ENCODE results near the gene PTGES2.
"Not testable (repeated sequence)": the region's sequence is repeated elsewhere in the genome, so short reads cannot be mapped to it uniquely, and the experiment has no call there.

Gene PTGES2

DNA sequence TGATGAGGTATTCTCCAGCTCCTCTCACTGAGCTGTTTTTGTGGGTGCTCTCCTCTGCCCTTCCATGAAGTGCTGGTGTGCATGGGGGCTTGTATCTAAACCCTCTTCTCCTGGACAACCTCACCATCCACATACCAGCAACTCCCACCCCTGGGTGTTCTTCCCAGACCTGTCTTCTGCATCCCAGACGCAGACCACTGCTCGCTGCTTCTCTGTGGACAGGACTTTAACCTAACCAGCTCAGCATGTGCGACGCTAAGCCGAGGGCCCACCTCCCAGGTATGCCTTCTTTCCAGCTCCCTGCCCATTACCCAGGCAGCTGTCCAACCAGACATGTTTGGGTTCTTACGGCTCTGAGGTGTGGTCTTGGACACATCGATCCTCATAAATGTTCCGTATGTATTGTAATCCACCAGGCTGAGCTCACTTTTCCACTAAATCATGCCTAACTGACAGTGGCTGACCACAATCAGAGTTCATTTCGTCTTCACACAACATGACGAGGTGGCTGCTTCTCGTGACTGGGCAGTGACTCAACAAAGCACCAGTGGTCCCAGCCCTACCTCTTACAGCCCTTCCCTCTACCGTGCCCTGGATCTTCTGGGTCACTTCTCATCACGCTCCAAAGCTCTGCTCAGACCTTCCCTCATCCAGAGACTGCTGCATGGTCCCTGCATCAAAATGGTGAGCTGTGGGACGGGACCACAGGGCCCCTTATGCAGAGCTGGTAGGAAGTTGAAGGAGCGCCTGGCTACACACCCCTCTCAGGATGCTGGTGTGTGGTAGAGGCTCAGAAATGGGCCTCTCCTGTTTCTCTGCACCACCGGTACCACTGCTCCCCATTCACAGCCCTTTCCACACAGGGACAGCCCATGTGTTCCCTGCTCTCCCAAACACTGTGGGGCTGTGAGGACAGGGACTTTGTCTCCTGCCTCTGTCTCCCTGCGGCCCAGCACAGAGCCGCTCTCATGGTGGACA is 9.6 kb upstream of the PTGES2 start:
- Mint-ChIP-seq H3K27ac (no peak overlapping the region), H3K4me3 (no peak overlapping the region), H3K27me3 (ENCODE audit: low read depth, poor library complexity) (peaks cover 30% of the 10 kb centered on the region), H3K9me3 (peaks cover 23% of the 10 kb centered on the region), H3K4me1 (peaks cover 53% of the 10 kb centered on the region), H3K36me3 (ENCODE audit: low read depth) (peaks cover 5% of the 10 kb centered on the region)
- TF ChIP-seq, protein P1, sequence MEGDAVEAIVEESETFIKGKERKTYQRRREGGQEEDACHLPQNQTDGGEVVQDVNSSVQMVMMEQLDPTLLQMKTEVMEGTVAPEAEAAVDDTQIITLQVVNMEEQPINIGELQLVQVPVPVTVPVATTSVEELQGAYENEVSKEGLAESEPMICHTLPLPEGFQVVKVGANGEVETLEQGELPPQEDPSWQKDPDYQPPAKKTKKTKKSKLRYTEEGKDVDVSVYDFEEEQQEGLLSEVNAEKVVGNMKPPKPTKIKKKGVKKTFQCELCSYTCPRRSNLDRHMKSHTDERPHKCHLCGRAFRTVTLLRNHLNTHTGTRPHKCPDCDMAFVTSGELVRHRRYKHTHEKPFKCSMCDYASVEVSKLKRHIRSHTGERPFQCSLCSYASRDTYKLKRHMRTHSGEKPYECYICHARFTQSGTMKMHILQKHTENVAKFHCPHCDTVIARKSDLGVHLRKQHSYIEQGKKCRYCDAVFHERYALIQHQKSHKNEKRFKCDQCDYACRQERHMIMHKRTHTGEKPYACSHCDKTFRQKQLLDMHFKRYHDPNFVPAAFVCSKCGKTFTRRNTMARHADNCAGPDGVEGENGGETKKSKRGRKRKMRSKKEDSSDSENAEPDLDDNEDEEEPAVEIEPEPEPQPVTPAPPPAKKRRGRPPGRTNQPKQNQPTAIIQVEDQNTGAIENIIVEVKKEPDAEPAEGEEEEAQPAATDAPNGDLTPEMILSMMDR (IDR thresholded peaks at IDR 0.05) = no peak
- DNase-seq = no peak

- Mint-ChIP-seq H3K27me3 (ENCODE audit: low read depth, poor library complexity) (peaks cover 38% of the 10 kb centered on the region), H3K9me3 (peaks cover 23% of the 10 kb centered on the region), H3K4me1 (peaks cover 55% of the 10 kb centered on the region)
- DNase-seq; H3K27ac Mint-ChIP-seq; H3K4me3 Mint-ChIP-seq; H3K36me3 Mint-ChIP-seq (ENCODE audit: low read depth): not testable (repeated sequence)
These were observed 8.0 kb upstream of the PTGES2 start for GRCh38 chr9:128135561-128135960.

DNA sequence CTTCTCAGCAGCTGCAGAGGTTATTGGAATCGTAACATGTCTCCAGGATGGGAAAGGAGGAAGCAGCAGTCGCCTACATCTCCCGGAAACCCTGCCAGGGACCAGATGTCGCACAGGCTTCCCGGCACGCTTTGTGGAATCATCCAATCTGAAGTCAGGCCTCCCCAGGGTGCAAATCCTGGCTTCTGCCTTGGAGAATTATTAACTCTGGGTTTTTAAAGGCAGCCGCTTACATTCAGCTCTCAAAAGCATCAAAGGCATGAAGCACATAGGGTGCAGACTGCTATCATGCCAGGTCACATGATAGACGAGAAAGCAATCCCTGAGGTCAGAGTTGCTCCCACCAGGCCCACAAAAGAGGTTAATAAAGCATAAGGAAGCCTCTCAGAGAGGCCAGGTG is 4.6 kb upstream of the PTGES2 start:
- H3K27me3 Mint-ChIP-seq (ENCODE audit: low read depth, poor library complexity) = peaks cover 35% of the 10 kb centered on the region
- H3K27ac Mint-ChIP-seq = peak overlapping the region; percentile 39
- H3K4me1 Mint-ChIP-seq = peaks cover 46% of the 10 kb centered on the region
- not testable (repeated sequence) for DNase-seq; H3K36me3 Mint-ChIP-seq (ENCODE audit: low read depth); H3K4me3 Mint-ChIP-seq
- peaks cover 48% of the 10 kb centered on the region for H3K9me3 Mint-ChIP-seq

DNA sequence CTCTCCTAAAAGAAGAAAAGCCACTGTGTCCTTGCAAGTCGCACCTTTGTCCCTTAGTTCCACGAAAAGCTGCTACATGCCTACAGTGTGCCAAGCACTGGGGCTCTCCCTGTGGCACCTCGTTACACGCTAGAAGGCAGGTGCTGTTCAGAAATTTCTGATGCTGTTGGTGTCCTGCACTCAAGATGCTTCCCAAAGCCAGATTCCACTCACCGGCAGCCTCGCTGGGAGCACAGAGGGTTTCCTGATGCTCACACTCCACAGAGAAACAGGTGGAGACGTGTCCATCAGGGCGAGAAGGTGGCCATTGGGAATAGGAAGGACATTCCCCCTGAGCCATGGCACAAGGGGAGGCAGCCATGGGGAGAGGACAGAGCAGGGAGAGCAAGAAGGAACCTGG is 3.8 kb upstream of the PTGES2 start:
- not testable (repeated sequence) for DNase-seq; H3K36me3 Mint-ChIP-seq (ENCODE audit: low read depth); H3K4me3 Mint-ChIP-seq; H3K27ac Mint-ChIP-seq
- Mint-ChIP-seq H3K27me3 (ENCODE audit: low read depth, poor library complexity) (peaks cover 29% of the 10 kb centered on the region), H3K4me1 (peaks cover 44% of the 10 kb centered on the region), H3K9me3 (peaks cover 48% of the 10 kb centered on the region)

- DNase-seq; H3K27ac Mint-ChIP-seq; H3K36me3 Mint-ChIP-seq (ENCODE audit: low read depth); H3K4me3 Mint-ChIP-seq: not testable (repeated sequence)
- peaks cover 47% of the 10 kb centered on the region for H3K4me1 Mint-ChIP-seq
- peaks cover 29% of the 10 kb centered on the region for H3K27me3 Mint-ChIP-seq (ENCODE audit: low read depth, poor library complexity)
- peaks cover 48% of the 10 kb centered on the region for H3K9me3 Mint-ChIP-seq
These were observed 3.1 kb upstream of the PTGES2 start for GRCh38 chr9:128130651-128131050.

DNA sequence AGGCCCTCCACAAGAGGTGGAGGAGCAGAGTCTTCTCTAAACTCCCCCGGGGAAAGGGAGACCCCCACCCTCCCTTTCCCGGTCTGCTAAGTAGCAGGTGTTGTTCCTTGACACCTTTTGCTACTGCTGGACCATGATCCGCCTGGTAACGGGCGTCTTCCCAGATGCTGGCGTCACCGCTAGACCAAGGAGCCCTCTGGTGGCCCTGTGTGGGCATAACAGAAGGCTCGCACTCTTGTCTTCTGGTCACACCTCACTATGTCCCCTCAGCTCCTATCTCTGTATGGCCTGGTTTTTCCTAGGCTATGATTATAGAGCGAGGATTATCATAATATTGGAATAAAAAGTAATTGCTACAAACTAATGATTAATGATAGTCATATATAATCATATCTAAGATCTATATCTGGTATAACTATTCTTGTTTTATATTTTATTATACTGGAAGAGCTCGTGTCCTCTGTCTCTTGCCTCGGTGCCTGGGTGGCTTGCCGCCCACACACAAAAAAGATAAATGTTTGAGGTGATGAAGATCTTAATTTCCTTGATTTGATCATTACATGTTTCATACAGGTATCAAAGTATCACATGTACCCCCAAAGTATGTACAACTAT is 2.6 kb upstream of the PTGES2 start:
- DNase-seq = peak; percentile 52
- Mint-ChIP-seq H3K9me3 (peaks cover 45% of the 10 kb centered on the region), H3K4me1 (peaks cover 47% of the 10 kb centered on the region), H3K4me3 (peak overlapping the region; percentile 47), H3K27me3 (ENCODE audit: low read depth, poor library complexity) (peaks cover 29% of the 10 kb centered on the region)
- H3K36me3 Mint-ChIP-seq (ENCODE audit: low read depth); H3K27ac Mint-ChIP-seq: not testable (repeated sequence)
- TF ChIP-seq, protein P1 (IDR thresholded peaks at IDR 0.05) = peak; percentile 33

GRCh38 chr9:128128836-128129590 is 1.5 kb upstream of the PTGES2 start:
- peaks cover 51% of the 10 kb centered on the region for H3K4me1 Mint-ChIP-seq
- H3K4me3 Mint-ChIP-seq = peak overlapping the region; percentile 99
- peaks cover 5% of the 10 kb centered on the region for H3K36me3 Mint-ChIP-seq (ENCODE audit: low read depth)
- peak overlapping the region; percentile 91 for H3K27ac Mint-ChIP-seq
- H3K9me3 Mint-ChIP-seq = peaks cover 35% of the 10 kb centered on the region
- no peak for DNase-seq
- TF ChIP-seq, protein P1 (IDR thresholded peaks at IDR 0.05) = no peak
- peaks cover 20% of the 10 kb centered on the region for H3K27me3 Mint-ChIP-seq (ENCODE audit: low read depth, poor library complexity)
